Hepatocyte (in vitro differentiated cells): ENCODE measurements around the gene BCOR. TPM values are rescaled to one million over a fixed set of nuclear protein-coding genes. Genes with fewer than 3 reads are reported as not detected.

Source experiments
- DNase-seq: peaks from one replicate; pipeline ENCODE4 v3.0.0-alpha.2; 2016; ENCODE audit warnings: low spot score
- H2AFZ ChIP-seq: fragments of 200-600 bp; sonication (generic); 2 replicates; pipeline ENCODE4 v1.6.0; 2016; ENCODE audit warnings: antibody characterized with exemption, mild to moderate bottlenecking
- H3K27ac ChIP-seq: fragments of 200-600 bp; sonication (generic); 2 replicates; pipeline ENCODE4 v1.5.1; 2016; ENCODE audit warnings: mild to moderate bottlenecking
- H3K27me3 ChIP-seq: fragments of 200-600 bp; sonication (generic); 2 replicates; pipeline ENCODE4 v1.6.1; 2016
- H3K36me3 ChIP-seq: fragments of 200-600 bp; sonication (generic); replicated peaks from 2 replicates; pipeline ENCODE4 v1.5.1; 2016; ENCODE audit warnings: low read depth; ENCODE audit not compliant: insufficient read depth
- H3K4me1 ChIP-seq: fragments of 200-600 bp; sonication (generic); 2 replicates; pipeline ENCODE4 v1.5.1; 2016; ENCODE audit warnings: mild to moderate bottlenecking, moderate library complexity; ENCODE audit not compliant: insufficient read depth
- H3K4me2 ChIP-seq: fragments of 200-600 bp; sonication (generic); 2 replicates; pipeline ENCODE4 v1.6.0; 2016
- H3K4me3 ChIP-seq: fragments of 200-600 bp; sonication (generic); 2 replicates; pipeline ENCODE4 v1.5.1; 2016; ENCODE audit warnings: mild to moderate bottlenecking
- H3K79me2 ChIP-seq: fragments of 200-600 bp; sonication (generic); 2 replicates; pipeline ENCODE4 v1.6.0; 2017; ENCODE audit warnings: mild to moderate bottlenecking
- H3K9me2 ChIP-seq: fragments of 200-600 bp; sonication (generic); replicated peaks from 2 replicates; pipeline ENCODE4 v1.6.0; 2017; ENCODE audit warnings: mild to moderate bottlenecking; ENCODE audit not compliant: insufficient read depth
- H3K9me3 ChIP-seq: fragments of 200-600 bp; sonication (generic); 2 replicates; pipeline ENCODE4 v1.5.1; 2016; ENCODE audit warnings: low read depth, mild to moderate bottlenecking
- H4K20me1 ChIP-seq: fragments of 200-600 bp; sonication (generic); 2 replicates; pipeline ENCODE4 v1.6.0; 2016; ENCODE audit warnings: mild to moderate bottlenecking; ENCODE audit not compliant: insufficient read depth, poor library complexity, severe bottlenecking
- EZH2 ChIP-seq: fragments of 200-600 bp; sonication (generic); IDR thresholded peaks from 2 replicates; pipeline ENCODE4 v1.6.1; 2016; ENCODE audit warnings: antibody characterized with exemption, mild to moderate bottlenecking, borderline replicate concordance
- EZH2phosphoT487 ChIP-seq: fragments of 200-600 bp; sonication (generic); IDR thresholded peaks from one replicate; pipeline ENCODE4 v1.6.1; 2018; ENCODE audit warnings: antibody characterized with exemption, mild to moderate bottlenecking, low read depth, moderate library complexity; ENCODE audit not compliant: unreplicated experiment, severe bottlenecking
- WGBS: methylation state at CpG from one replicate; pipeline ENCODE4 v1.1.6; 2016; ENCODE audit warnings: low lambda C conversion rate; ENCODE audit errors: missing lambda C conversion rate; 5-methylcytosine and 5-hydroxymethylcytosine counted together
- polyA plus RNA-seq: library from polyadenylated mRNA; unstranded; fragments of >200 nt; fragmentation: Nextera tagmentation; extraction: Ambion mirVana; gene quantifications from 2 replicates; pipeline ENCODE4 v1.2.1, GENCODE V29; 2016
- total RNA-seq: library from RNA; depleted of rRNA; stranded (reverse); fragments of >200 nt; gene quantifications from 2 replicates; pipeline ENCODE4 v1.2.3, GENCODE V29; 2014
- TF ChIP-seq, protein P1 (sequence below): fragments of 200-600 bp; sonication (generic); IDR thresholded peaks from 2 replicates; pipeline ENCODE4 v1.5.1; 2016; ENCODE audit warnings: antibody characterized with exemption, mild to moderate bottlenecking; ENCODE audit not compliant: poor library complexity

The BCOR gene
- total and polyA plus RNA-seq, 2 experiments from 2014 or later = 13.6 to 22.9 TPM

DNA sequence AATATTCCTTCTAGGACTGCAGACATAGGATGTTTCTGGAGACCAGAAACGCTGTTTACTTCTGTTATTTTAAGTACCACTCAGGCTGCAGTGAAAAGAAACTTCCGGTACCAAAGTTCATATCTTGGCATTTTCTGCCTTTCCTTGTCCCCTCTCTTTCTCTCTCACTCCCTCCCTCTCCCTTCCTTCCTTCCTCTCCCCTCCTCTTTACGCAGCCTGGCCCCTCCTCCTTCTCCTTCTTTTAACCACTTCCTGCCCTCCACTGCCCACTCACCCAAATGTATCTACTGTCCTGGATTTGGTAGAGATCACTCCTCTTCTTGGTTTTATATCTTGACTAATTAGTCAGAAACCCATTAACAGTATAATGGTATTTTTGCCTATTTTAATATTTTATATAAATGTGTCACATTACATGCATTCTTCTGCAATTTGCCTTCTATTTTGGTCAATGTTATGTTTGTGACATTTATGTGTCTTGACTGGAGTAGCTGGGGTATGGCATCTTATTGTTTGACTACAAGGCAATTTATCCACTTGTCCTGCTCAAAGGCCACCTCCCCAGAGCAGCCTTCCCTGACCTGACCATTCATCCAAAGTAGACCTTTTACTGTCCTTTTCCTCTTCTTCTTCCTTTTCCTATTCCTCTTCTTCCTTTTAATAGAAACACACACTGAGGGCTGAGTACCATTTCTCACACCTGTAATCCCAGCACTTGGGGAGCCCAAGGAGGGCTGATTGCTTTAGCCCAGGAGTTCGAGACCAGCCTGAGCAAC, 56.9 kb downstream of the BCOR start:
- TF ChIP-seq, protein P1, sequence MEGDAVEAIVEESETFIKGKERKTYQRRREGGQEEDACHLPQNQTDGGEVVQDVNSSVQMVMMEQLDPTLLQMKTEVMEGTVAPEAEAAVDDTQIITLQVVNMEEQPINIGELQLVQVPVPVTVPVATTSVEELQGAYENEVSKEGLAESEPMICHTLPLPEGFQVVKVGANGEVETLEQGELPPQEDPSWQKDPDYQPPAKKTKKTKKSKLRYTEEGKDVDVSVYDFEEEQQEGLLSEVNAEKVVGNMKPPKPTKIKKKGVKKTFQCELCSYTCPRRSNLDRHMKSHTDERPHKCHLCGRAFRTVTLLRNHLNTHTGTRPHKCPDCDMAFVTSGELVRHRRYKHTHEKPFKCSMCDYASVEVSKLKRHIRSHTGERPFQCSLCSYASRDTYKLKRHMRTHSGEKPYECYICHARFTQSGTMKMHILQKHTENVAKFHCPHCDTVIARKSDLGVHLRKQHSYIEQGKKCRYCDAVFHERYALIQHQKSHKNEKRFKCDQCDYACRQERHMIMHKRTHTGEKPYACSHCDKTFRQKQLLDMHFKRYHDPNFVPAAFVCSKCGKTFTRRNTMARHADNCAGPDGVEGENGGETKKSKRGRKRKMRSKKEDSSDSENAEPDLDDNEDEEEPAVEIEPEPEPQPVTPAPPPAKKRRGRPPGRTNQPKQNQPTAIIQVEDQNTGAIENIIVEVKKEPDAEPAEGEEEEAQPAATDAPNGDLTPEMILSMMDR = no peak
- TF ChIP-seq EZH2 = no peak
- no peak for TF ChIP-seq EZH2phosphoT487
- Histone ChIP-seq H3K27ac (no peak overlapping the region), H3K4me2 (no peak overlapping the region), H4K20me1 (no peaks in the 10 kb centered on the region), H3K27me3 (no peaks in the 10 kb centered on the region), H3K9me2 (no peaks in the 10 kb centered on the region), H3K4me3 (no peak overlapping the region), H3K79me2 (no peaks in the 10 kb centered on the region), H3K9me3 (no peaks in the 10 kb centered on the region), H3K36me3 (no peaks in the 10 kb centered on the region), H2AFZ (no peak overlapping the region), H3K4me1 (no peaks in the 10 kb centered on the region)
- 52% methylated on average over 4 of the region's 4 CpGs for WGBS
- no peak for DNase-seq

DNA sequence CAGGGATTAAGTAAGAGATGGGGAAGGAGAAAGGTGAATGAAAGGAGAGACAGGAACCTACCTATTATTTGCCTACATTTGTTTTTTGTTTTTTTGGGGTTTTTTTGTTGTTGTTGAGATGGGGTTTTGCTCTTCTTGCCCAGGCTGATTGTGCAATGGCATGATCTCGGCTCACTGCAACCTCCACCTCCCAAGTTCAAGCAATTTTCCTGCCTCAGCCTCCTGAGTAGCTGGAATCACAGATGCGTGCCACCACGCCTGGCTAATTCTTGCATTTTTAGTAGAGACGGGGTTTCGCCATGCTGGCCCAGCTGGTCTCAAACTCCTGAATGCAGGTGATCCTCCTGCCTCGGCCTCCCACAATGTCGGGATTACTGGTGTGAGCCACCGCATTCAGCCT, 57.9 kb downstream of the BCOR start:
- no peaks in the 10 kb centered on the region for H3K36me3 ChIP-seq
- no peak overlapping the region for H3K4me2 ChIP-seq
- H3K27me3 ChIP-seq = no peaks in the 10 kb centered on the region
- H3K27ac ChIP-seq = no peak overlapping the region
- H3K9me3 ChIP-seq = no peaks in the 10 kb centered on the region
- no peaks in the 10 kb centered on the region for H3K4me1 ChIP-seq
- WGBS = 91% methylated on average over 8 of the region's 8 CpGs
- TF ChIP-seq EZH2phosphoT487 = no peak
- TF ChIP-seq, protein P1 = no peak
- TF ChIP-seq EZH2 = no peak
- H3K9me2 ChIP-seq = no peaks in the 10 kb centered on the region
- no peaks in the 10 kb centered on the region for H3K79me2 ChIP-seq
- no peak overlapping the region for H2AFZ ChIP-seq
- no peak for DNase-seq
- H3K4me3 ChIP-seq = no peak overlapping the region
- no peaks in the 10 kb centered on the region for H4K20me1 ChIP-seq

DNA sequence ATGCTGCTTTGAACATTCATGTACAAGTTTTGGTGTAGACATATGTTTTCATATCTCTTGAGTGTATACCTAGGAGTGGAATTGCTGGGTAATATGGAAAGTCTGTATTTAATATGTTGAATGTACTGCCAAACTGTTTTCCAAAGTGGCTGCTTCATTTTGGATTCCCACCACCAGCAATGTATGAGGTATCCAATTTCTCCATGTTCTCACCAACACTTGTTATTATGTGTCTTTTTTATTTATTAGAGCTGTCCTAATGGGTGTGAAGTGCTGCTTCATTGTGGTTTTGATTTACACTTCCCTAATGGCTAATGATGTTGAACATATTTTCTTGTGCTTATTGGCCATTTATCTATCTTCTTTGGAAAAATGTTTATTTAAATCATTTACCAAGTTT, 60.4 kb downstream of the BCOR start:
- no peak for DNase-seq
- Histone ChIP-seq H4K20me1 (no peaks in the 10 kb centered on the region), H3K4me1 (no peaks in the 10 kb centered on the region), H3K36me3 (no peaks in the 10 kb centered on the region), H2AFZ (no peak overlapping the region), H3K4me3 (no peak overlapping the region), H3K4me2 (no peak overlapping the region), H3K9me3 (no peaks in the 10 kb centered on the region), H3K27me3 (no peaks in the 10 kb centered on the region), H3K27ac (no peak overlapping the region), H3K79me2 (no peaks in the 10 kb centered on the region), H3K9me2 (no peaks in the 10 kb centered on the region)
- no peak for TF ChIP-seq EZH2
- TF ChIP-seq EZH2phosphoT487 = no peak
- TF ChIP-seq, protein P1 = no peak

- Histone ChIP-seq H3K9me2 (no peaks in the 10 kb centered on the region), H3K79me2 (no peaks in the 10 kb centered on the region), H2AFZ (no peak overlapping the region), H3K27ac (no peak overlapping the region), H3K4me3 (no peak overlapping the region), H3K9me3 (no peaks in the 10 kb centered on the region), H3K27me3 (no peaks in the 10 kb centered on the region), H4K20me1 (no peaks in the 10 kb centered on the region), H3K4me2 (no peak overlapping the region), H3K36me3 (no peaks in the 10 kb centered on the region), H3K4me1 (no peaks in the 10 kb centered on the region)
- no peak for DNase-seq
- WGBS = 85% methylated on average over 5 of the region's 5 CpGs
- TF ChIP-seq, protein P1 = no peak
- TF ChIP-seq EZH2 (no peak), EZH2phosphoT487 (no peak)
These were observed 62.0 kb downstream of the BCOR start for GRCh38 chrX:40035726-40036125.
